RWPE2 (cell line): Measurements from ENCODE around the gene AOPEP.

Experiments used
- ATAC-seq: fragments of 200-7000 bp; cut with Tn5 transposase; 3 replicates; pipeline ENCODE4 v1.9.1; 2021; ENCODE audit warnings: low read depth
- DNase-seq: peaks from one replicate; pipeline ENCODE4 v3.0.0-alpha.2; 2020; ENCODE audit warnings: low spot score
- H3K27ac ChIP-seq: fragments of 450-650 bp; 2 replicates; pipeline ENCODE4 v1.5.1; 2017; ENCODE audit warnings: mild to moderate bottlenecking; ENCODE audit not compliant: poor library complexity, severe bottlenecking
- H3K27me3 ChIP-seq: fragments of 250-450 bp; sonication (Bioruptor Pico); 2 replicates; pipeline ENCODE4 v1.5.1; 2021; ENCODE audit warnings: mild to moderate bottlenecking, moderate library complexity; ENCODE audit not compliant: insufficient read depth, poor library complexity, severe bottlenecking
- H3K36me3 ChIP-seq: fragments of 250-450 bp; sonication (Bioruptor Pico); 2 replicates; pipeline ENCODE4 v1.5.1; 2020; ENCODE audit warnings: low read depth, mild to moderate bottlenecking, moderate library complexity
- H3K4me1 ChIP-seq: fragments of 250-450 bp; sonication (Bioruptor Pico); 2 replicates; pipeline ENCODE4 v1.5.1; 2021; ENCODE audit warnings: mild to moderate bottlenecking, moderate library complexity; ENCODE audit not compliant: insufficient read depth, poor library complexity, severe bottlenecking
- H3K4me3 ChIP-seq: fragments of 250-450 bp; sonication (Bioruptor Pico); 2 replicates; pipeline ENCODE4 v1.5.1; 2021; ENCODE audit warnings: mild to moderate bottlenecking, moderate library complexity; ENCODE audit not compliant: severe bottlenecking
- H3K9me3 ChIP-seq: fragments of 250-450 bp; sonication (Bioruptor Pico); 2 replicates; pipeline ENCODE4 v1.5.1; 2021; ENCODE audit warnings: mild to moderate bottlenecking, moderate library complexity; ENCODE audit not compliant: severe bottlenecking
- TF ChIP-seq, protein P1 (sequence below): fragments of 450-650 bp; IDR thresholded peaks from one replicate; pipeline ENCODE4 v1.5.1; 2017; ENCODE audit warnings: mild to moderate bottlenecking, moderate library complexity; ENCODE audit not compliant: poor library complexity, severe bottlenecking

The AOPEP gene

DNA sequence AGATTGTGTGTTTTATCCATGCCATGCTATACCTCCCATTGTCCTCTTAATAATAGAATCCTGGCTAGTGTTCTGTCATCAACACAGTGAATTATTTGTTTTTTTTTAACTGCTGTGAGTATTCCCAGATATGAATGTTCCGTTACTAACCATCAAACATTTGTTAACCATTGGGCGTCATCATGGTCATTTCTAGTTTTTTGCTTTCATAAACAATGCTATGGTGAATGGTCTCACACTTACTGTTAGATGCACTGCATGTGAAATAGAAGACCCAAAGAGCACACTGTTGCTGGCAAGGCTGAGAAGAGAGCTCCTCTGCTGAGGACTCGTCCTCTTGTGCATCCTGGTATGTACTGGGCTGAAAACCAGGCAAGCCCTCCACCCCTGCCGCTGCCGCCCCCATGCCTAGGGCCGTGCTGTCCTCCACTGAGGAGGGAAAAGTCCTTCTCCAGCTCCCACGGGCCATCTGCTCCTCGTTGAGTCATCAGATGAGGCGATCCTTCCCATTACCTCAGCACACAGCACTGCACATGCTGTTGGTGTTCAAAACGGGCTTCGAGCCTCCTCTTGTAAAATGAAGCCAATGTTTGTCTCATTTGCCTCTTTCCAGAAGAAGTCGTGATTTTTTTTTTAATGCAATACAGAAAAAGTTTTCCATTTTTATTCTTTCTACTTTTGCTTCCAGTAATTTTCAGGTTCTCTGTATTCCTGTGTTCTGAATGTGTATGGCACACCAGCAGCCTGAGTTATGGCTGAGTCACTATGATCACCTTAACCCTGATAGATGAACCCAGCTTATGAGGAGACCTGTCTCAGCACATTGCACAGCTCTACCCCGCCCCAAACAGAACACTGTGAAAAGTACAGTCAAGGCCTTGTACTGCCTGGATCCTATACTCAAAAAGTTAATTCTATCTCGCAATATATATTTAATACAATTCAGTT, 219.0 kb downstream of the AOPEP start:
- DNase-seq (no peak), ATAC-seq (peak; percentile 92)
- Histone ChIP-seq H3K4me1 (peaks cover 41% of the 10 kb centered on the region), H3K27me3 (no peaks in the 10 kb centered on the region), H3K27ac (peak overlapping the region; percentile 69), H3K4me3 (no peak overlapping the region), H3K36me3 (no peaks in the 10 kb centered on the region), H3K9me3 (no peaks in the 10 kb centered on the region)
- TF ChIP-seq, protein P1, sequence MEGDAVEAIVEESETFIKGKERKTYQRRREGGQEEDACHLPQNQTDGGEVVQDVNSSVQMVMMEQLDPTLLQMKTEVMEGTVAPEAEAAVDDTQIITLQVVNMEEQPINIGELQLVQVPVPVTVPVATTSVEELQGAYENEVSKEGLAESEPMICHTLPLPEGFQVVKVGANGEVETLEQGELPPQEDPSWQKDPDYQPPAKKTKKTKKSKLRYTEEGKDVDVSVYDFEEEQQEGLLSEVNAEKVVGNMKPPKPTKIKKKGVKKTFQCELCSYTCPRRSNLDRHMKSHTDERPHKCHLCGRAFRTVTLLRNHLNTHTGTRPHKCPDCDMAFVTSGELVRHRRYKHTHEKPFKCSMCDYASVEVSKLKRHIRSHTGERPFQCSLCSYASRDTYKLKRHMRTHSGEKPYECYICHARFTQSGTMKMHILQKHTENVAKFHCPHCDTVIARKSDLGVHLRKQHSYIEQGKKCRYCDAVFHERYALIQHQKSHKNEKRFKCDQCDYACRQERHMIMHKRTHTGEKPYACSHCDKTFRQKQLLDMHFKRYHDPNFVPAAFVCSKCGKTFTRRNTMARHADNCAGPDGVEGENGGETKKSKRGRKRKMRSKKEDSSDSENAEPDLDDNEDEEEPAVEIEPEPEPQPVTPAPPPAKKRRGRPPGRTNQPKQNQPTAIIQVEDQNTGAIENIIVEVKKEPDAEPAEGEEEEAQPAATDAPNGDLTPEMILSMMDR, result no peak

DNA sequence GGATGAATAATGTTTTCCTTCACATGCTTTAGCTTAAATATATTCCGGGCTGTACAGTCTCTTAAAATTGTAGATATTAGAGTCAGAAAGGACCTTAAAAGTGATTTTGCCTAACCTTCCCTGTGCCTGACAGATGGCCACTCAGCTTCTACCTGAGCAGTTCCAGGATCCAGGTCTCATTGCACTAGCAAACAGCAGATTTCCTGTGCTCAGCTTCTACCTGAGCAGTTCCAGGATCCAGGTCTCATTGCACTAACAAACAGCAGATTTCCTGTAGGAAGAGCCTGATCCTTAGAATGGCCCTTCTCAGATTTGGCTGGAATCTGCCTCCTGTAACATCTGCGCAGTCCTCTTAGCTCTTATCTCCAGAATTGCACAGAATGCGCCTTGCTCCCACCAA, 219.8 kb downstream of the AOPEP start:
- H3K4me1 ChIP-seq, result peaks cover 47% of the 10 kb centered on the region
- TF ChIP-seq, protein P1, result no peak

DNA sequence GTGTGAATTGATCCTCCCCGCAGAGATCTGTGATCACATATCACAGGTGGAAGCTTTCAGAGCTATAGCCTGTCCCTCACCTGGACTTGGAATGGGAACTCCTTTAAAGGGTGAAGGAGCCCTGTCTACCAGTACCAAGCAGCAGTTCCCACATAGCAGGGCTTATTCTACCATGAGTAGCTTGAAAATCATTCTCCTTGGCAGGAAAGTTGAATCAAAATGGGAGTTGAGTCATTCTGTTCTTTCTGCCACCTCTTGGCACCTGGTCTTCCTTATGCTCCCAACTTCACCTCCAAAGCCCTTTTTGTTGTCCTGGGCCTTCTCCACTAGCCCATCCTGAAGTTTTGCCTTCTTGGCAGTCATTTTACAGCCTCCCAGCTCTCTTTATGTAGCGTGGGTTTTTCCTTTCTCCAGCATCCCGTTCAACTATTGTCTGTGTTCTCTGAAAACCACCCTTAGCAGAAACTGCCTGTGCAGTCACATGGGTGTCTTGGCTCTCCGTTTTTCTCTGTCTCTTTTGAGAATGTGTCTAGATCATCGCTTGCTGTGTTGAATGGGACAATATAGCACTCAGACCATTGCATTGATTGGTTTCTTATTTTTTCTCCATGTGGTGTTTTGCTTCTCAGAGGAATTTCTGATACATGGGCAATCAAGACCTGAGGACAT, 222.2 kb downstream of the AOPEP start:
- Histone ChIP-seq H3K9me3 (no peaks in the 10 kb centered on the region), H3K27me3 (no peaks in the 10 kb centered on the region), H3K4me3 (no peak overlapping the region), H3K27ac (no peak overlapping the region), H3K36me3 (no peaks in the 10 kb centered on the region), H3K4me1 (peaks cover 60% of the 10 kb centered on the region)
- DNase-seq, result no peak
- no peak for ATAC-seq
- TF ChIP-seq, protein P1, result no peak

More for the DNA sequence above, 219.8 kb downstream of the AOPEP start:
- H3K9me3 ChIP-seq, result no peaks in the 10 kb centered on the region
- no peaks in the 10 kb centered on the region for H3K27me3 ChIP-seq
- no peak overlapping the region for H3K4me3 ChIP-seq
- ATAC-seq, result no peak
- peak overlapping the region; percentile 69 for H3K27ac ChIP-seq
- no peak for DNase-seq
- no peaks in the 10 kb centered on the region for H3K36me3 ChIP-seq

DNA sequence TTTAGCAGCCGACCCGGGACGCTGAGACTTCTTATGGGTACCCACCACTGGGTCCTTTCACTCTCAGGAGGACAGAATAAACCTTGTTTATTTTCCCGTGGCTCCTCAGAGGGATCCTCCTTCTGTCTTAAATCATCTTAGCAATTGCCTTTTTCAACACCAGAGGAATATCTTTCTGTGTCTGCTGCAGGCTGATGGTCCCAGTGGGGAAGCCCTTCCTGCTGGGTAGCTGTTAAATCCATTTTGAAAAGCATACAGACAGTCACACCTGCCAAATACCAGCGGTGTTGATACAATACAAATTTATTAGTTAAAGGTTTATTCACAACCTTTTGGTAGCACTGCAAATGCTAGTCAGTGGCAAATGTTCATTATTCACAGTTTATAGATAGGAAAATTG, 222.9 kb downstream of the AOPEP start:
- H3K9me3 ChIP-seq, result no peaks in the 10 kb centered on the region
- H3K36me3 ChIP-seq, result no peaks in the 10 kb centered on the region
- no peak overlapping the region for H3K27ac ChIP-seq
- no peak for ATAC-seq
- H3K27me3 ChIP-seq, result no peaks in the 10 kb centered on the region
- no peak overlapping the region for H3K4me3 ChIP-seq
- no peak for DNase-seq
- TF ChIP-seq, protein P1, result no peak
- H3K4me1 ChIP-seq, result peaks cover 62% of the 10 kb centered on the region
